GM23338 (cell line): ENCODE results near the gene HSD11B1L. TPM values are rescaled to one million over a fixed set of nuclear protein-coding genes. Genes with fewer than 3 reads are reported as not detected.
A peak's percentile ranks its signal among the peaks of the same experiment; 100 is the strongest.

Source experiments
- ATAC-seq: fragments of 200-7000 bp; cut with Tn5 transposase; 3 replicates; pipeline ENCODE4 v1.9.1; 2020
- DNase-seq: peaks from one replicate; pipeline ENCODE4 v3.0.0-alpha.2; 2015; ENCODE audit warnings: low spot score
- H2AFZ ChIP-seq: fragments of 200-600 bp; sonication (generic); 2 replicates; pipeline ENCODE4 v1.8.0; 2016; ENCODE audit warnings: antibody characterized with exemption, mild to moderate bottlenecking, moderate library complexity
- H3F3A ChIP-seq: fragments of 200-600 bp; sonication (generic); replicated peaks from 2 replicates; pipeline ENCODE4 v1.8.0; 2017; ENCODE audit warnings: antibody characterized with exemption, mixed run types, low read depth
- H3K27ac ChIP-seq: fragments of 200-600 bp; sonication (generic); 2 replicates; pipeline ENCODE4 v1.6.1; 2016; ENCODE audit warnings: low read depth
- H3K27me3 ChIP-seq: fragments of 200-600 bp; sonication (generic); 2 replicates; pipeline ENCODE4 v1.8.0; 2016; ENCODE audit warnings: mild to moderate bottlenecking, mixed run types, moderate library complexity; ENCODE audit not compliant: insufficient read depth
- H3K36me3 ChIP-seq: fragments of 200-600 bp; sonication (generic); 2 replicates; pipeline ENCODE4 v1.8.0; 2016; ENCODE audit warnings: mild to moderate bottlenecking; ENCODE audit not compliant: insufficient read depth
- H3K4me1 ChIP-seq: fragments of 200-600 bp; sonication (generic); 2 replicates; pipeline ENCODE4 v1.8.0; 2016; ENCODE audit warnings: mild to moderate bottlenecking, moderate library complexity; ENCODE audit not compliant: insufficient read depth
- H3K4me2 ChIP-seq: fragments of 200-600 bp; sonication (generic); 2 replicates; pipeline ENCODE4 v1.7.1; 2017; ENCODE audit warnings: mixed run types
- H3K4me3 ChIP-seq: fragments of 200-600 bp; sonication (generic); 2 replicates; pipeline ENCODE4 v1.6.1; 2016; ENCODE audit warnings: mixed run types
- H3K79me2 ChIP-seq: fragments of 200-600 bp; sonication (generic); replicated peaks from 2 replicates; pipeline ENCODE4 v1.8.0; 2017; ENCODE audit warnings: mild to moderate bottlenecking; ENCODE audit not compliant: insufficient read depth
- H3K9me2 ChIP-seq: fragments of 200-600 bp; sonication (generic); 2 replicates; pipeline ENCODE4 v1.8.0; 2017; ENCODE audit not compliant: insufficient read depth
- H4K20me1 ChIP-seq: fragments of 200-600 bp; sonication (generic); replicated peaks from 2 replicates; pipeline ENCODE4 v1.8.0; 2017; ENCODE audit warnings: mild to moderate bottlenecking; ENCODE audit not compliant: insufficient read depth
- H3K27ac Mint-ChIP-seq: 2 replicates; pipeline ENCODE4 v1.8.0; 2020; ENCODE audit warnings: inconsistent platforms, mild to moderate bottlenecking, moderate library complexity, mixed read lengths
- H3K27me3 Mint-ChIP-seq: 3 replicates; pipeline ENCODE4 v1.8.0; 2022; ENCODE audit warnings: low read depth, mild to moderate bottlenecking, moderate library complexity, mixed read lengths, inconsistent platforms; ENCODE audit not compliant: insufficient read depth, poor library complexity
- H3K36me3 Mint-ChIP-seq: 3 replicates; pipeline ENCODE4 v1.8.0; 2021; ENCODE audit warnings: low read depth, mild to moderate bottlenecking, inconsistent platforms, moderate library complexity, mixed read lengths
- H3K4me1 Mint-ChIP-seq: 3 replicates; pipeline ENCODE4 v1.8.0; 2020; ENCODE audit warnings: mild to moderate bottlenecking, inconsistent platforms, mixed read lengths
- H3K4me3 Mint-ChIP-seq: 3 replicates; pipeline ENCODE4 v1.8.0; 2021; ENCODE audit warnings: moderate library complexity, mild to moderate bottlenecking, inconsistent platforms, mixed read lengths
- H3K9me3 Mint-ChIP-seq: 3 replicates; pipeline ENCODE4 v1.8.0; 2020; ENCODE audit warnings: moderate library complexity, mild to moderate bottlenecking, inconsistent platforms, mixed read lengths
- CREB1 ChIP-seq: fragments of 250-450 bp; sonication (Bioruptor Pico); IDR thresholded peaks from 2 replicates; pipeline ENCODE4 v1.5.0; 2020; ENCODE audit warnings: low read depth, mild to moderate bottlenecking, moderate library complexity
- POLR2AphosphoS5 ChIP-seq: IDR thresholded peaks from 2 replicates; pipeline ENCODE4 v1.6.1; 2016; ENCODE audit warnings: antibody characterized with exemption, low read depth
- ZNF114 ChIP-seq: fragments of 250-450 bp; sonication (Bioruptor Pico); IDR thresholded peaks from 2 replicates; pipeline ENCODE4 v1.5.0; 2020; ENCODE audit warnings: mild to moderate bottlenecking, moderate library complexity
- ZNF331 ChIP-seq: fragments of 250-450 bp; sonication (Bioruptor Pico); IDR thresholded peaks from 2 replicates; pipeline ENCODE4 v1.5.0; 2020; ENCODE audit warnings: low read depth, mild to moderate bottlenecking, moderate library complexity
- ZNF462 ChIP-seq: fragments of 250-450 bp; sonication (Bioruptor Pico); IDR thresholded peaks from 2 replicates; pipeline ENCODE4 v1.5.0; 2020; ENCODE audit warnings: mild to moderate bottlenecking, moderate library complexity
- polyA plus RNA-seq: library from polyadenylated mRNA; unstranded; fragments of >200 nt; fragmentation: Nextera tagmentation; extraction: Ambion mirVana; gene quantifications from 2 replicates; pipeline ENCODE4 v1.2.1, GENCODE V29; 2016
- total RNA-seq: library from RNA; depleted of rRNA; stranded (reverse); fragments of >200 nt; shearing (Covaris generic); gene quantifications from 2 replicates; pipeline ENCODE4 v1.2.3, GENCODE V29; 2014

Gene HSD11B1L
- total and polyA plus RNA-seq, 2 experiments from 2014 or later: 12.9 to 18.4 TPM

- no peak for TF ChIP-seq ZNF462
These were observed 11.9 kb downstream of the HSD11B1L start (continued) for GRCh38 chr19:5692723-5693194.

GRCh38 chr19:5693195-5694166, 12.7 kb downstream of the HSD11B1L start:
- Histone ChIP-seq H3K79me2 (peaks cover 27% of the 10 kb centered on the region), H3K27ac (peak overlapping the region; percentile 66; the same call in 1 of the 2 replicates), H3K9me2 (no peaks in the 10 kb centered on the region), H3K4me3 (no peak overlapping the region), H3K4me1 (no peaks in the 10 kb centered on the region), H2AFZ (no peak overlapping the region), H4K20me1 (peaks cover 6% of the 10 kb centered on the region; the same call in 1 of the 2 replicates), H3K36me3 (no peaks in the 10 kb centered on the region), H3K27me3 (no peaks in the 10 kb centered on the region), H3F3A (peaks cover 20% of the 10 kb centered on the region), H3K4me2 (no peak overlapping the region)
- Mint-ChIP-seq H3K36me3 (peaks cover 72% of the 10 kb centered on the region), H3K27me3 (peaks cover 54% of the 10 kb centered on the region), H3K9me3 (peaks cover 8% of the 10 kb centered on the region; the same call in 2 of the 3 replicates), H3K4me1 (peaks cover 6% of the 10 kb centered on the region; the same call in 1 of the 3 replicates), H3K27ac (0 out of 2 replicates have a peak overlapping the region, but pooled peaks have one; percentile 56), H3K4me3 (no peak overlapping the region)
- DNase-seq: no peak
- TF ChIP-seq CREB1 (CRISPR knock-in tag): no peak
- no peak for TF ChIP-seq ZNF331 (CRISPR knock-in tag)
- peak; percentile 28 for TF ChIP-seq POLR2AphosphoS5
- no peak for TF ChIP-seq ZNF114
- no peak for ATAC-seq
